Activated CD8-positive, alpha-beta T cell treated with anti-CD3 and anti-CD28 coated beads, Interleukin-2, amount 10 ng/mL, durations not matched to agents 7 days and 5 days (primary cell): ENCODE data around the gene DPP4. TPM values are rescaled to one million over a fixed set of nuclear protein-coding genes. Genes with fewer than 3 reads are reported as not detected.
A peak's percentile ranks its signal among the peaks of the same experiment; 100 is the strongest.
"Not testable (repeated sequence)": the region's sequence is repeated elsewhere in the genome, so short reads cannot be mapped to it uniquely, and the experiment has no call there.

ENCODE experiments used
- ATAC-seq: fragments of 150-1000 bp; cut with Tn5 transposase; one replicate; pipeline ENCODE4 v1.10.0; 2021; ENCODE audit warnings: moderate library complexity
- CTCF ChIA-PET: fragments of 350-600 bp; sonication (Branson Sonifier 250); formaldehyde crosslinking; loops from one replicate; lab custom pipeline; 2021; ENCODE audit warnings: antibody characterized with exemption; lab: Charles Lee
- POLR2A ChIA-PET: fragments of 350-600 bp; sonication (Branson Sonifier 250); formaldehyde crosslinking; loops from one replicate; lab custom pipeline; 2021; ENCODE audit warnings: antibody characterized with exemption; lab: Charles Lee
- DNase-seq: peaks from one replicate; pipeline ENCODE4 v3.0.0-alpha.2; 2020
- H3K27ac Mint-ChIP-seq: one replicate; pipeline ENCODE4 v1.8.0; 2021; ENCODE audit warnings: mild to moderate bottlenecking, mixed read lengths
- H3K27me3 Mint-ChIP-seq: one replicate; pipeline ENCODE4 v1.8.0; 2021; ENCODE audit warnings: low read depth, mixed read lengths
- H3K36me3 Mint-ChIP-seq: one replicate; pipeline ENCODE4 v1.8.0; 2021; ENCODE audit warnings: low read depth, mixed read lengths
- H3K4me1 Mint-ChIP-seq: one replicate; pipeline ENCODE4 v1.8.0; 2021; ENCODE audit warnings: low read depth, mixed read lengths
- H3K4me3 Mint-ChIP-seq: one replicate; pipeline ENCODE4 v1.8.0; 2021; ENCODE audit warnings: mild to moderate bottlenecking, mixed read lengths
- H3K9me3 Mint-ChIP-seq: one replicate; pipeline ENCODE4 v1.8.0; 2022; ENCODE audit warnings: mixed read lengths; ENCODE audit not compliant: insufficient read depth
- total RNA-seq, 2 experiments: library from RNA; stranded (reverse); gene quantifications; one replicate each; pipeline ENCODE4 v1.2.3, GENCODE V29; 2021

DPP4 gene
- total RNA-seq, 2 experiments from 2014 or later: 158 TPM

- no peaks in the 10 kb centered on the region for H3K27me3 Mint-ChIP-seq
- ATAC-seq (no peak), DNase-seq (no peak)
- H3K9me3 Mint-ChIP-seq: peaks cover 9% of the 10 kb centered on the region
- H3K36me3 Mint-ChIP-seq: peaks cover 38% of the 10 kb centered on the region
- H3K4me1 Mint-ChIP-seq: peaks cover 74% of the 10 kb centered on the region
- H3K4me3 Mint-ChIP-seq: no peak overlapping the region
- CTCF ChIA-PET: interaction anchor here (1.1 to 5.0 kb wide), 7 partner anchors 9 to 118 kb away, joined by 4 to 85 read pairs (median 15); partner anchors contain the start of gene DPP4
- H3K27ac Mint-ChIP-seq: peak overlapping the region; percentile 79
- POLR2A ChIA-PET: interaction anchor here (0.6 to 5.1 kb wide), 7 partner anchors 9 to 118 kb away, joined by 3 to 140 read pairs (median 12); partner anchors contain the start of gene DPP4
Observed at GRCh38 chr2:161955211-161955610, 118.8 kb downstream of the DPP4 start.

- H3K4me3 Mint-ChIP-seq: peak overlapping the region; percentile 13
- no peaks in the 10 kb centered on the region for H3K9me3 Mint-ChIP-seq
- POLR2A ChIA-PET: interaction anchor here (0.7 to 5.1 kb wide), 11 partner anchors 10 to 365 kb away, joined by 3 to 140 read pairs (median 9); partner anchors contain the start of genes DPP4 and IFIH1
- H3K36me3 Mint-ChIP-seq: peaks cover 28% of the 10 kb centered on the region
- H3K27ac Mint-ChIP-seq: peak overlapping the region; percentile 96
- ATAC-seq (peak; percentile 35), DNase-seq (peak; percentile 50)
- H3K4me1 Mint-ChIP-seq: peaks cover 70% of the 10 kb centered on the region
- CTCF ChIA-PET: interaction anchor here (0.8 to 5.0 kb wide), 14 partner anchors 10 to 174 kb away, joined by 3 to 85 read pairs (median 7); partner anchors contain the start of gene DPP4
- no peaks in the 10 kb centered on the region for H3K27me3 Mint-ChIP-seq
Observed at GRCh38 chr2:161954103-161954502, 119.9 kb downstream of the DPP4 start.

GRCh38 chr2:161953367-161953766 lies 120.6 kb downstream of the DPP4 start:
- peak; percentile 0 for ATAC-seq

GRCh38 chr2:161952783-161953191 lies 121.2 kb downstream of the DPP4 start:
- H3K27ac Mint-ChIP-seq: peak overlapping the region; percentile 96
- no peaks in the 10 kb centered on the region for H3K9me3 Mint-ChIP-seq
- no peaks in the 10 kb centered on the region for H3K27me3 Mint-ChIP-seq
- ChIA-PET CTCF (interaction anchor here (1.0 to 5.0 kb wide), 16 partner anchors 11 to 366 kb away, joined by 3 to 85 read pairs (median 7); partner anchors contain the start of gene DPP4), POLR2A (interaction anchor here (0.6 to 5.1 kb wide), 12 partner anchors 20 to 366 kb away, joined by 3 to 140 read pairs (median 10); partner anchors contain the start of genes DPP4 and IFIH1)
- peaks cover 72% of the 10 kb centered on the region for H3K4me1 Mint-ChIP-seq
- DNase-seq: peak; percentile 63
- H3K36me3 Mint-ChIP-seq: peaks cover 24% of the 10 kb centered on the region
- peak; percentile 73 for ATAC-seq
- H3K4me3 Mint-ChIP-seq: peak overlapping the region; percentile 19

More at GRCh38 chr2:161953367-161953766, 120.6 kb downstream of the DPP4 start:
- not testable (repeated sequence) for DNase-seq, H3K9me3 Mint-ChIP-seq, H3K27me3 Mint-ChIP-seq
- POLR2A ChIA-PET: interaction anchor here (0.8 to 5.1 kb wide), 12 partner anchors 11 to 365 kb away, joined by 3 to 140 read pairs (median 10); partner anchors contain the start of genes DPP4 and IFIH1
- Mint-ChIP-seq H3K4me3 (peak overlapping the region; percentile 19), H3K4me1 (peaks cover 70% of the 10 kb centered on the region), H3K27ac (peak overlapping the region; percentile 96), H3K36me3 (peaks cover 26% of the 10 kb centered on the region)
- CTCF ChIA-PET: interaction anchor here (1.0 to 5.0 kb wide), 17 partner anchors 11 to 366 kb away, joined by 3 to 85 read pairs (median 6); partner anchors contain the start of gene DPP4

- H3K27ac Mint-ChIP-seq: peak overlapping the region; percentile 7
- ChIA-PET CTCF (interaction anchor here (1.2 to 5.2 kb wide), 15 partner anchors 7 to 360 kb away, joined by 3 to 85 read pairs (median 9); partner anchors contain the start of gene DPP4), POLR2A (no interaction called here)
- H3K36me3 Mint-ChIP-seq: peaks cover 3% of the 10 kb centered on the region
- no peak for DNase-seq
- no peaks in the 10 kb centered on the region for H3K9me3 Mint-ChIP-seq
- H3K27me3 Mint-ChIP-seq: peaks cover 4% of the 10 kb centered on the region
- H3K4me3 Mint-ChIP-seq: no peak overlapping the region
- no peak for ATAC-seq
- peaks cover 45% of the 10 kb centered on the region for H3K4me1 Mint-ChIP-seq
Observed at GRCh38 chr2:161947836-161948235, 126.2 kb downstream of the DPP4 start.

- Mint-ChIP-seq H3K27me3 (peaks cover 4% of the 10 kb centered on the region), H3K27ac (peak overlapping the region; percentile 7), H3K36me3 (peaks cover 3% of the 10 kb centered on the region), H3K4me3 (no peak overlapping the region), H3K9me3 (no peaks in the 10 kb centered on the region), H3K4me1 (peaks cover 41% of the 10 kb centered on the region)
- ATAC-seq (no peak), DNase-seq (no peak)
- ChIA-PET POLR2A (no interaction called here), CTCF (interaction anchor here (0.7 to 5.2 kb wide), 25 partner anchors 8 to 518 kb away, joined by 3 to 85 read pairs (median 6); partner anchors contain the start of gene DPP4)
Observed at GRCh38 chr2:161947406-161947805, 126.6 kb downstream of the DPP4 start.

- no peak overlapping the region for H3K4me3 Mint-ChIP-seq
- H3K27me3 Mint-ChIP-seq: peaks cover 4% of the 10 kb centered on the region
- CTCF ChIA-PET: interaction anchor here (0.6 to 5.2 kb wide), 35 partner anchors 9 to 517 kb away, joined by 3 to 85 read pairs (median 4); partner anchors contain the start of gene DPP4
- no peaks in the 10 kb centered on the region for H3K36me3 Mint-ChIP-seq
- H3K27ac Mint-ChIP-seq: no peak overlapping the region
- POLR2A ChIA-PET: no interaction called here
- no peaks in the 10 kb centered on the region for H3K9me3 Mint-ChIP-seq
- H3K4me1 Mint-ChIP-seq: peaks cover 36% of the 10 kb centered on the region
- ATAC-seq (peak; percentile 61), DNase-seq (peak; percentile 51)
Observed at GRCh38 chr2:161946489-161947107, 127.4 kb downstream of the DPP4 start.

- Mint-ChIP-seq H3K4me3 (no peak overlapping the region), H3K27ac (no peak overlapping the region), H3K4me1 (peaks cover 20% of the 10 kb centered on the region), H3K27me3 (peaks cover 8% of the 10 kb centered on the region), H3K9me3 (no peaks in the 10 kb centered on the region), H3K36me3 (no peaks in the 10 kb centered on the region)
- CTCF ChIA-PET: interaction anchor here (1.0 to 3.8 kb wide), 2 partner anchors 182 to 356 kb away, joined by 3 to 21 read pairs; no protein-coding TSS in a partner anchor
- ATAC-seq (no peak), DNase-seq (no peak)
- POLR2A ChIA-PET: no interaction called here
Observed at GRCh38 chr2:161943011-161943410, 131.0 kb downstream of the DPP4 start.

Other genes starting within 250 kb of the DPP4 start
- not detected for gene GCG, start 78.0 kb upstream of the DPP4 start, total RNA-seq
- gene FAP, start 169.2 kb upstream of the DPP4 start, total RNA-seq: not detected
- 10 to 100 TPM; 37.3 to 37.6 TPM for gene IFIH1, start 244.5 kb upstream of the DPP4 start, total RNA-seq